Cardiac muscle cell (in vitro differentiated cells and primary cell): ENCODE data around the gene DUS1L. TPM values are rescaled to one million over a fixed set of nuclear protein-coding genes. Genes with fewer than 3 reads are reported as not detected.

Source experiments
- DNase-seq, 2 donors: peaks; one replicate each; pipeline versions ENCODE4 v3.0.0 to v3.0.0-alpha.2; 2010 to 2017; ENCODE audit warnings: low read depth in 1 of 2, low spot score in 1 of 2
- H3K27ac ChIP-seq: fragments of 200-600 bp; sonication (generic); 2 replicates; pipeline ENCODE4 v1.5.1; 2016
- H3K27me3 ChIP-seq: fragments of 200-600 bp; sonication (generic); 2 replicates; pipeline ENCODE4 v1.6.0; 2016; ENCODE audit warnings: control low read depth
- H3K36me3 ChIP-seq: fragments of 200-600 bp; sonication (generic); 2 replicates; pipeline ENCODE4 v1.5.1; 2016; ENCODE audit warnings: control low read depth
- H3K4me1 ChIP-seq: fragments of 200-600 bp; sonication (generic); 2 replicates; pipeline ENCODE4 v1.8.1; 2017; ENCODE audit warnings: low read depth, mild to moderate bottlenecking, mixed run types
- H3K4me3 ChIP-seq: fragments of 200-600 bp; sonication (generic); 2 replicates; pipeline ENCODE4 v1.5.1; 2016; ENCODE audit warnings: mild to moderate bottlenecking
- H3K9me3 ChIP-seq: fragments of 200-600 bp; sonication (generic); 2 replicates; pipeline ENCODE4 v1.5.1; 2017; ENCODE audit warnings: low read depth, mild to moderate bottlenecking, control low read depth
- polyA plus RNA-seq: library from polyadenylated mRNA; unstranded; fragments of >200 nt; fragmentation: Nextera tagmentation; extraction: Ambion mirVana; gene quantifications from 2 replicates; pipeline ENCODE4 v1.2.1, GENCODE V29; 2016
- total RNA-seq: library from RNA; depleted of rRNA; stranded (reverse); fragments of >200 nt; gene quantifications from 2 replicates; pipeline ENCODE4 v1.2.3, GENCODE V29; 2016
- TF ChIP-seq, protein P1 (sequence below): IDR thresholded peaks from 2 replicates; pipeline ENCODE4 v1.5.1; 2012; ENCODE audit warnings: low read depth, mild to moderate bottlenecking, low read length

Gene DUS1L
- total and polyA plus RNA-seq, 2 experiments from 2014 or later, result 183 to 184 TPM

- Histone ChIP-seq H3K27ac (no peak overlapping the region), H3K9me3 (no peaks in the 10 kb centered on the region), H3K27me3 (no peaks in the 10 kb centered on the region), H3K4me1 (no peaks in the 10 kb centered on the region), H3K36me3 (no peaks in the 10 kb centered on the region), H3K4me3 (no peak overlapping the region)
- no peak for DNase-seq
- TF ChIP-seq, protein P1, sequence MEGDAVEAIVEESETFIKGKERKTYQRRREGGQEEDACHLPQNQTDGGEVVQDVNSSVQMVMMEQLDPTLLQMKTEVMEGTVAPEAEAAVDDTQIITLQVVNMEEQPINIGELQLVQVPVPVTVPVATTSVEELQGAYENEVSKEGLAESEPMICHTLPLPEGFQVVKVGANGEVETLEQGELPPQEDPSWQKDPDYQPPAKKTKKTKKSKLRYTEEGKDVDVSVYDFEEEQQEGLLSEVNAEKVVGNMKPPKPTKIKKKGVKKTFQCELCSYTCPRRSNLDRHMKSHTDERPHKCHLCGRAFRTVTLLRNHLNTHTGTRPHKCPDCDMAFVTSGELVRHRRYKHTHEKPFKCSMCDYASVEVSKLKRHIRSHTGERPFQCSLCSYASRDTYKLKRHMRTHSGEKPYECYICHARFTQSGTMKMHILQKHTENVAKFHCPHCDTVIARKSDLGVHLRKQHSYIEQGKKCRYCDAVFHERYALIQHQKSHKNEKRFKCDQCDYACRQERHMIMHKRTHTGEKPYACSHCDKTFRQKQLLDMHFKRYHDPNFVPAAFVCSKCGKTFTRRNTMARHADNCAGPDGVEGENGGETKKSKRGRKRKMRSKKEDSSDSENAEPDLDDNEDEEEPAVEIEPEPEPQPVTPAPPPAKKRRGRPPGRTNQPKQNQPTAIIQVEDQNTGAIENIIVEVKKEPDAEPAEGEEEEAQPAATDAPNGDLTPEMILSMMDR, result no peak
Observed at GRCh38 chr17:82020572-82021106, 45.0 kb downstream of the DUS1L start.

GRCh38 chr17:82019690-82020571, 45.7 kb downstream of the DUS1L start:
- Histone ChIP-seq H3K27me3 (no peaks in the 10 kb centered on the region), H3K9me3 (no peaks in the 10 kb centered on the region), H3K4me3 (no peak overlapping the region), H3K36me3 (no peaks in the 10 kb centered on the region), H3K27ac (no peak overlapping the region), H3K4me1 (no peaks in the 10 kb centered on the region)
- DNase-seq, result peak; percentile 50 to 80
- TF ChIP-seq, protein P1, result peak; percentile 73

DNA sequence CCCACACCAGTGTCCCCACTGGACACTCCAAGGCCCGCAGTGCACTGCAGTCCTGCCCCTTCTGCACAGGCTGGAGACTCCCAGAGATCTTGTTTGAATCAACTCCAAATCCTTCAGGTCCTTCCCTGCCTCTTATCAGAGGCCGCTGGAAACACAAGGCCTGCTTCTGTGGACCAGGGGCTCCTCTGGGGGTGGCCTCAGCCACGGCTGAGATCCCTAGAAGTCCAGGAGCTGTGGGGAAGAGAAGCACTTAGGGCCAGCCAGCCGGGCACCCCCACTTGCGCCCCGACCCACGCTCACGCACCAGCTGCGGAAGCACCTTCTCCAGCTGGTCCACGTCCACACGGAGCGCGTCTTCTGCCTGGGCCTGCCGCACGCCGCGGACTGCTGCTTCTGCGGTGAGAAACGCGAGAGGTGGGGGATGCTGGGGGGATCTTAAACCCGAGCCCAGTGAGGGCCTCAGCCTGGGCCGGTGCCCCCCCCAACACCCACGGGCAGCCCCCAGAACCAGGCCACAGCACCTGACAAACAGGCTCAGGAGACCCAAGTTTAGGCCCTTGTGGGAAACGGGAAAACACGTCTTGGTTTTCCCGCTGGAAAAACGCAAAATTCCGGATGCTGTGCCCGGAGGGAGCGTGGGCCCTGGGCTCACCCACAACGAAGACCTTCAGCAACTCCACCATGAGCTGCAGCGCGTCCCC, 46.5 kb downstream of the DUS1L start:
- DNase-seq, result no peak
- no peaks in the 10 kb centered on the region for H3K27me3 ChIP-seq
- no peak overlapping the region for H3K4me3 ChIP-seq
- TF ChIP-seq, protein P1, result no peak
- H3K4me1 ChIP-seq, result no peaks in the 10 kb centered on the region
- no peaks in the 10 kb centered on the region for H3K36me3 ChIP-seq
- H3K9me3 ChIP-seq, result no peaks in the 10 kb centered on the region
- H3K27ac ChIP-seq, result peak overlapping the region; percentile 9

- no peak overlapping the region for H3K4me3 ChIP-seq
- H3K4me1 ChIP-seq, result peaks cover 5% of the 10 kb centered on the region
- H3K36me3 ChIP-seq, result no peaks in the 10 kb centered on the region
- H3K27me3 ChIP-seq, result no peaks in the 10 kb centered on the region
- no peak for DNase-seq
- H3K27ac ChIP-seq, result peak overlapping the region; percentile 9
- TF ChIP-seq, protein P1, result no peak
- H3K9me3 ChIP-seq, result no peaks in the 10 kb centered on the region
Observed at GRCh38 chr17:82018152-82018988, 47.2 kb downstream of the DUS1L start.

DNA sequence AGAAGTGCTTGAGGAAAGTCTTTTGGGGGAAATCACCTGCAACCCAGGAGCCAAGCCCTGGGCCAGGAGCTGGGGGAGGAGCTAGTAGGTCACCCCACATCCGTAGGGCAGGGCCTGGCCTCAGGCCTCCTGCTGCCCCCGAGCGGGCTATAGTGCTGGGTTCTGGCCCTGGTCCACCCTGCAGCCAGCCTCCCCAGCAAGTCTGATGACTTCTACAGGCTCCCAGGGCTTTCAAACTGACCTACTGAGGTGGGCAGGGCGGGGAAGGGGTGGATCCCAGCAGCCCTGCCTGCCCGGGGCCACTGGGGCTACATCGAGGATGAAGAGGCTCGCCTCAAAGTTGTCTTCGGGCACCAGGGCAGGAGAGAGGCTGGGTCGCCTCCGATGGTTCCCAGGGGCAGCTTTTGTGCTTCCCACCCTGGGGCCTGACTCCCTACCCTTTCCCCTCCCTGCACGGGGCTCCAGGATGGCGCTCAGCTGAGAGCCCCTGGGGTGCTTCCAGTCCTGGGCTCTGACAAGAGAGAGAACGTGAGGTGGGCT, 47.9 kb downstream of the DUS1L start:
- Histone ChIP-seq H3K9me3 (no peaks in the 10 kb centered on the region), H3K4me3 (no peak overlapping the region), H3K4me1 (peaks cover 12% of the 10 kb centered on the region), H3K36me3 (no peaks in the 10 kb centered on the region), H3K27ac (no peak overlapping the region), H3K27me3 (no peaks in the 10 kb centered on the region)
- DNase-seq, result no peak
- TF ChIP-seq, protein P1, result no peak
